K562 (cell line): ENCODE results near the gene NDUFAB1. TPM values are rescaled to one million over a fixed set of nuclear protein-coding genes. Genes with fewer than 3 reads are reported as not detected.

Experiments
- CHAMP1 ChIP-seq: fragments of 450-650 bp; IDR thresholded peaks from 2 replicates; pipeline ENCODE4 v1.6.1; 2016; ENCODE audit warnings: mild to moderate bottlenecking
- DNMT1 ChIP-seq: fragments of 450-650 bp; IDR thresholded peaks from 2 replicates; pipeline ENCODE4 v1.6.1; 2016; ENCODE audit warnings: antibody characterized with exemption, mild to moderate bottlenecking
- EWSR1 ChIP-seq: fragments of 450-650 bp; IDR thresholded peaks from 2 replicates; pipeline ENCODE4 v1.6.1; 2018; ENCODE audit warnings: borderline replicate concordance, mild to moderate bottlenecking, low read depth, moderate library complexity; ENCODE audit not compliant: partially characterized antibody
- THRAP3 ChIP-seq: fragments of 450-650 bp; IDR thresholded peaks from 2 replicates; pipeline ENCODE4 v1.6.1; 2016; ENCODE audit warnings: mild to moderate bottlenecking, inconsistent platforms, borderline replicate concordance
- ZKSCAN1 ChIP-seq: fragments of 150-350 bp; IDR thresholded peaks from 2 replicates; pipeline ENCODE4 v1.6.1; 2016; ENCODE audit warnings: low read depth, low read length
- ZNF133 ChIP-seq: fragments of 250-450 bp; sonication (Bioruptor Pico); IDR thresholded peaks from 2 replicates; pipeline ENCODE4 v1.4.0; 2020; ENCODE audit warnings: mild to moderate bottlenecking
- ZNF23 ChIP-seq: fragments of 250-450 bp; sonication (Bioruptor Pico); IDR thresholded peaks from 2 replicates; pipeline ENCODE4 v1.4.0; 2020; ENCODE audit warnings: mild to moderate bottlenecking
- ZSCAN29 ChIP-seq: fragments of 450-650 bp; IDR thresholded peaks from 2 replicates; pipeline ENCODE4 v1.6.1; 2017
- polyA plus RNA-seq, 8 experiments: library from polyadenylated mRNA; depleted of rRNA in 4 of 8; stranded (reverse) in 5 of 8; unstranded in 3 of 8; fragments of >200 nt; fragmentation: Nextera tagmentation in 2 of 8; fragmentation: Illumina TruSeq in 1 of 8; extraction: Ambion mirVana in 2 of 8; extraction: Trizol in 1 of 8; gene quantifications; 2 replicates each; pipeline versions ENCODE4 v1.2.1 to v1.2.3, GENCODE V29; 2011 to 2014; ENCODE audit warnings: inconsistent platforms in 1 of 8, missing spikeins in 1 of 8
- total RNA-seq, 7 experiments: library from RNA; depleted of rRNA in 6 of 7; stranded (reverse); fragments of >200 nt in 6 of 7; fragmentation: Illumina TruSeq in 2 of 7; extraction: Trizol in 2 of 7; gene quantifications; 2 replicates each; pipeline versions ENCODE4 v1.2.1 to v1.2.3, GENCODE V29; 2011 to 2021; ENCODE audit warnings: low replicate concordance in 1 of 7
- TF ChIP-seq, protein P1 (sequence below): IDR thresholded peaks from 2 replicates; pipeline ENCODE4 v1.6.1; 2016; ENCODE audit warnings: missing genetic modification characterization, missing compliant biosample characterization
- TF ChIP-seq, protein P2 (sequence below): fragments of 200-800 bp; sonication (Bioruptor generic); IDR thresholded peaks from 2 replicates; pipeline ENCODE4 v1.6.1; 2016; ENCODE audit warnings: missing genetic modification characterization, missing compliant biosample characterization
- TF ChIP-seq, protein P3 (sequence below): IDR thresholded peaks from 3 replicates; pipeline ENCODE4 v1.6.1; 2011; ENCODE audit warnings: borderline replicate concordance, mild to moderate bottlenecking, moderate library complexity; ENCODE audit not compliant: insufficient read length; ENCODE audit errors: extremely low read depth
- TF ChIP-seq, protein P4 (sequence below): sonication (generic); formaldehyde crosslinking; IDR thresholded peaks from 2 replicates; pipeline ENCODE4 v1.8.0; 2022; ENCODE audit warnings: missing genetic modification reagents, mild to moderate bottlenecking, borderline replicate concordance

Gene NDUFAB1
- total and polyA plus RNA-seq, 9 of the 15 experiments (the other 6 are each of a cell fraction or from before 2014, with no cell fraction given) = 123 to 481 (median 238) TPM

GRCh38 chr16:23595951-23596720 lies at the start of gene NDUFAB1 (continued):
- no peak for TF ChIP-seq CHAMP1
- no peak for TF ChIP-seq THRAP3
- TF ChIP-seq ZNF133 = no peak
- no peak for TF ChIP-seq ZSCAN29
- no peak for TF ChIP-seq DNMT1
- TF ChIP-seq, protein P1, sequence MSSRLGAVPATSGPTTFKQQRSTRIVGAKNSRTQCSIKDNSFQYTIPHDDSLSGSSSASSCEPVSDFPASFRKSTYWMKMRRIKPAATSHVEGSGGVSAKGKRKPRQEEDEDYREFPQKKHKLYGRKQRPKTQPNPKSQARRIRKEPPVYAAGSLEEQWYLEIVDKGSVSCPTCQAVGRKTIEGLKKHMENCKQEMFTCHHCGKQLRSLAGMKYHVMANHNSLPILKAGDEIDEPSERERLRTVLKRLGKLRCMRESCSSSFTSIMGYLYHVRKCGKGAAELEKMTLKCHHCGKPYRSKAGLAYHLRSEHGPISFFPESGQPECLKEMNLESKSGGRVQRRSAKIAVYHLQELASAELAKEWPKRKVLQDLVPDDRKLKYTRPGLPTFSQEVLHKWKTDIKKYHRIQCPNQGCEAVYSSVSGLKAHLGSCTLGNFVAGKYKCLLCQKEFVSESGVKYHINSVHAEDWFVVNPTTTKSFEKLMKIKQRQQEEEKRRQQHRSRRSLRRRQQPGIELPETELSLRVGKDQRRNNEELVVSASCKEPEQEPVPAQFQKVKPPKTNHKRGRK (tag) = no peak
- TF ChIP-seq EWSR1 = no peak
- TF ChIP-seq ZNF23 = no peak
- peak; percentile 74; the same call in 1 of the 2 replicates for TF ChIP-seq ZKSCAN1
- TF ChIP-seq, protein P2, sequence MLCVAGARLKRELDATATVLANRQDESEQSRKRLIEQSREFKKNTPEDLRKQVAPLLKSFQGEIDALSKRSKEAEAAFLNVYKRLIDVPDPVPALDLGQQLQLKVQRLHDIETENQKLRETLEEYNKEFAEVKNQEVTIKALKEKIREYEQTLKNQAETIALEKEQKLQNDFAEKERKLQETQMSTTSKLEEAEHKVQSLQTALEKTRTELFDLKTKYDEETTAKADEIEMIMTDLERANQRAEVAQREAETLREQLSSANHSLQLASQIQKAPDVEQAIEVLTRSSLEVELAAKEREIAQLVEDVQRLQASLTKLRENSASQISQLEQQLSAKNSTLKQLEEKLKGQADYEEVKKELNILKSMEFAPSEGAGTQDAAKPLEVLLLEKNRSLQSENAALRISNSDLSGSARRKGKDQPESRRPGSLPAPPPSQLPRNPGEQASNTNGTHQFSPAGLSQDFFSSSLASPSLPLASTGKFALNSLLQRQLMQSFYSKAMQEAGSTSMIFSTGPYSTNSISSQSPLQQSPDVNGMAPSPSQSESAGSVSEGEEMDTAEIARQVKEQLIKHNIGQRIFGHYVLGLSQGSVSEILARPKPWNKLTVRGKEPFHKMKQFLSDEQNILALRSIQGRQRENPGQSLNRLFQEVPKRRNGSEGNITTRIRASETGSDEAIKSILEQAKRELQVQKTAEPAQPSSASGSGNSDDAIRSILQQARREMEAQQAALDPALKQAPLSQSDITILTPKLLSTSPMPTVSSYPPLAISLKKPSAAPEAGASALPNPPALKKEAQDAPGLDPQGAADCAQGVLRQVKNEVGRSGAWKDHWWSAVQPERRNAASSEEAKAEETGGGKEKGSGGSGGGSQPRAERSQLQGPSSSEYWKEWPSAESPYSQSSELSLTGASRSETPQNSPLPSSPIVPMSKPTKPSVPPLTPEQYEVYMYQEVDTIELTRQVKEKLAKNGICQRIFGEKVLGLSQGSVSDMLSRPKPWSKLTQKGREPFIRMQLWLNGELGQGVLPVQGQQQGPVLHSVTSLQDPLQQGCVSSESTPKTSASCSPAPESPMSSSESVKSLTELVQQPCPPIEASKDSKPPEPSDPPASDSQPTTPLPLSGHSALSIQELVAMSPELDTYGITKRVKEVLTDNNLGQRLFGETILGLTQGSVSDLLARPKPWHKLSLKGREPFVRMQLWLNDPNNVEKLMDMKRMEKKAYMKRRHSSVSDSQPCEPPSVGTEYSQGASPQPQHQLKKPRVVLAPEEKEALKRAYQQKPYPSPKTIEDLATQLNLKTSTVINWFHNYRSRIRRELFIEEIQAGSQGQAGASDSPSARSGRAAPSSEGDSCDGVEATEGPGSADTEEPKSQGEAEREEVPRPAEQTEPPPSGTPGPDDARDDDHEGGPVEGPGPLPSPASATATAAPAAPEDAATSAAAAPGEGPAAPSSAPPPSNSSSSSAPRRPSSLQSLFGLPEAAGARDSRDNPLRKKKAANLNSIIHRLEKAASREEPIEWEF = no peak
- TF ChIP-seq, protein P3, sequence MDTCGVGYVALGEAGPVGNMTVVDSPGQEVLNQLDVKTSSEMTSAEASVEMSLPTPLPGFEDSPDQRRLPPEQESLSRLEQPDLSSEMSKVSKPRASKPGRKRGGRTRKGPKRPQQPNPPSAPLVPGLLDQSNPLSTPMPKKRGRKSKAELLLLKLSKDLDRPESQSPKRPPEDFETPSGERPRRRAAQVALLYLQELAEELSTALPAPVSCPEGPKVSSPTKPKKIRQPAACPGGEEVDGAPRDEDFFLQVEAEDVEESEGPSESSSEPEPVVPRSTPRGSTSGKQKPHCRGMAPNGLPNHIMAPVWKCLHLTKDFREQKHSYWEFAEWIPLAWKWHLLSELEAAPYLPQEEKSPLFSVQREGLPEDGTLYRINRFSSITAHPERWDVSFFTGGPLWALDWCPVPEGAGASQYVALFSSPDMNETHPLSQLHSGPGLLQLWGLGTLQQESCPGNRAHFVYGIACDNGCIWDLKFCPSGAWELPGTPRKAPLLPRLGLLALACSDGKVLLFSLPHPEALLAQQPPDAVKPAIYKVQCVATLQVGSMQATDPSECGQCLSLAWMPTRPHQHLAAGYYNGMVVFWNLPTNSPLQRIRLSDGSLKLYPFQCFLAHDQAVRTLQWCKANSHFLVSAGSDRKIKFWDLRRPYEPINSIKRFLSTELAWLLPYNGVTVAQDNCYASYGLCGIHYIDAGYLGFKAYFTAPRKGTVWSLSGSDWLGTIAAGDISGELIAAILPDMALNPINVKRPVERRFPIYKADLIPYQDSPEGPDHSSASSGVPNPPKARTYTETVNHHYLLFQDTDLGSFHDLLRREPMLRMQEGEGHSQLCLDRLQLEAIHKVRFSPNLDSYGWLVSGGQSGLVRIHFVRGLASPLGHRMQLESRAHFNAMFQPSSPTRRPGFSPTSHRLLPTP = no peak
- TF ChIP-seq, protein P4, sequence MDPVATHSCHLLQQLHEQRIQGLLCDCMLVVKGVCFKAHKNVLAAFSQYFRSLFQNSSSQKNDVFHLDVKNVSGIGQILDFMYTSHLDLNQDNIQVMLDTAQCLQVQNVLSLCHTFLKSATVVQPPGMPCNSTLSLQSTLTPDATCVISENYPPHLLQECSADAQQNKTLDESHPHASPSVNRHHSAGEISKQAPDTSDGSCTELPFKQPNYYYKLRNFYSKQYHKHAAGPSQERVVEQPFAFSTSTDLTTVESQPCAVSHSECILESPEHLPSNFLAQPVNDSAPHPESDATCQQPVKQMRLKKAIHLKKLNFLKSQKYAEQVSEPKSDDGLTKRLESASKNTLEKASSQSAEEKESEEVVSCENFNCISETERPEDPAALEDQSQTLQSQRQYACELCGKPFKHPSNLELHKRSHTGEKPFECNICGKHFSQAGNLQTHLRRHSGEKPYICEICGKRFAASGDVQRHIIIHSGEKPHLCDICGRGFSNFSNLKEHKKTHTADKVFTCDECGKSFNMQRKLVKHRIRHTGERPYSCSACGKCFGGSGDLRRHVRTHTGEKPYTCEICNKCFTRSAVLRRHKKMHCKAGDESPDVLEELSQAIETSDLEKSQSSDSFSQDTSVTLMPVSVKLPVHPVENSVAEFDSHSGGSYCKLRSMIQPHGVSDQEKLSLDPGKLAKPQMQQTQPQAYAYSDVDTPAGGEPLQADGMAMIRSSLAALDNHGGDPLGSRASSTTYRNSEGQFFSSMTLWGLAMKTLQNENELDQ = no peak
